Middle frontal gyrus (tissue), 1 donor: ENCODE data around the gene SART3.
"Not testable (repeated sequence)": the region's sequence is repeated elsewhere in the genome, so short reads cannot be mapped to it uniquely, and the experiment has no call there.

Experiments used
- DNase-seq: peaks from one replicate; pipeline ENCODE4 v3.0.0-alpha.2; 2015; ENCODE audit warnings: low spot score; ENCODE audit errors: extremely low spot score

SART3 gene

DNA sequence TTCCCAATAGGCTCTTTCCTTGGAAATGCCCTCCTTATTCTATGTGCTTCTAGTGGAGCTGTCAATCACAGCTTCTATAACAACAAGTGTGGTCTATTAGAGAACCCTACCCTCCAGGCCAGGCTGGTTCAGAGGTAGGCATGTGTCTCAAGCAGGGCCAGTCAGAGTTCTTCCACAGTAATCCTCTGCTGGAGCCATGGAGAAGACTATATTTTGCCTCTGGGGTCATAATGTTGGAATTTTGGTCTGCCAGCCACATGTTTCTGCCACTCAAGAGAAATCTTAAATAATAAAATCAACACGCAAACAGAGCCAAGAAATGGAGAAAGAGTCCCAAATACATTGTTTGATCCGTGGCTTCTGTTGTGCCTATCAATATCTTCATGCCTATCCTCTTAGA, 69.7 kb downstream of the SART3 start:
- no peak for DNase-seq

GRCh38 chr12:108487029-108487428, 73.9 kb downstream of the SART3 start:
- not testable (repeated sequence) for DNase-seq

- not testable (repeated sequence) for DNase-seq
Measured at GRCh38 chr12:108485371-108485770, 75.6 kb downstream of the SART3 start.

GRCh38 chr12:108484845-108485244, 76.1 kb downstream of the SART3 start:
- DNase-seq, result no peak

- DNase-seq, result no peak
Measured at GRCh38 chr12:108484431-108484830, 76.5 kb downstream of the SART3 start.

DNA sequence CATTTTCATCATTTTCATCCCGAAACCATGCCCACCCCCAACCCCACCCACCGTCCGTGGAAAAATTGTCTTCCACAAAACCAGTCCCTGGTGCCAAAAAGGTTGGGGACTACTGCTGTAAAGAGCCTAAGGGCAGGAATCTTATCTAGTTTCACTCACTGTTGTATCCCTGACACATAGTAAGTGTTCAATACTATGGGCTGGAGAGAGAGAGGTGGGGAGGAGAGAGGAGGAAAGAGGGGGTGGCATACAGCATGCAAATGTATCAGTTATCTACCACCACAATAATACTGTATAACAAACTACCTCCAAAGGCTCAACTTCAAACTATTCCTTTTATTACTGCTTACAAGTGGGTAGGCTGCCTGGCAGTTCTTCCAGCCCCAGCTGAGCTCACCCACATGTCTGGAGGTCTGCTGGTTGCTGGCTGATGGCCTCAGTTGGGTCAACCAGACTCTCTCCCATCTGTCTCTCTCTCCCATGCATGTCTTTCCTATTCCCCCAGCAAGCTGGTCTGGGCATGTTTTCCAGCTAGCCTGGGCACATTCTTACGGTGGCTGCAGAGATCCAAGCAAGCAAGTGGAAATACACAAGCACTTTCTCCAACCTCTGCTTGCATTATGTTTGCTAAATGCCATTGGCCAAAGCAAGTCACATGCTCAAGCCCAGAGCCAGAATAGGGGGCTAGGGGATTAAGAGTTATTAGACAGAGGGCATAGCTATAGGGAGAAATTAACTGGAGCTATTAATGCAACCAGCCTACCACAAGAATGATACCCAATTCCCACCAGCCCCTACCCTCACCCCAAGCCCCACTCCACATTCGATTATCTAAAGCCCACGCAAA, 77.5 kb downstream of the SART3 start:
- DNase-seq, result no peak

GRCh38 chr12:108482717-108483212, 78.2 kb downstream of the SART3 start:
- no peak for DNase-seq

GRCh38 chr12:108479364-108480070, 81.5 kb downstream of the SART3 start:
- no peak for DNase-seq

GRCh38 chr12:108478611-108479206, 82.3 kb downstream of the SART3 start:
- no peak for DNase-seq

GRCh38 chr12:108477881-108478259, 83.1 kb downstream of the SART3 start:
- no peak for DNase-seq

DNA sequence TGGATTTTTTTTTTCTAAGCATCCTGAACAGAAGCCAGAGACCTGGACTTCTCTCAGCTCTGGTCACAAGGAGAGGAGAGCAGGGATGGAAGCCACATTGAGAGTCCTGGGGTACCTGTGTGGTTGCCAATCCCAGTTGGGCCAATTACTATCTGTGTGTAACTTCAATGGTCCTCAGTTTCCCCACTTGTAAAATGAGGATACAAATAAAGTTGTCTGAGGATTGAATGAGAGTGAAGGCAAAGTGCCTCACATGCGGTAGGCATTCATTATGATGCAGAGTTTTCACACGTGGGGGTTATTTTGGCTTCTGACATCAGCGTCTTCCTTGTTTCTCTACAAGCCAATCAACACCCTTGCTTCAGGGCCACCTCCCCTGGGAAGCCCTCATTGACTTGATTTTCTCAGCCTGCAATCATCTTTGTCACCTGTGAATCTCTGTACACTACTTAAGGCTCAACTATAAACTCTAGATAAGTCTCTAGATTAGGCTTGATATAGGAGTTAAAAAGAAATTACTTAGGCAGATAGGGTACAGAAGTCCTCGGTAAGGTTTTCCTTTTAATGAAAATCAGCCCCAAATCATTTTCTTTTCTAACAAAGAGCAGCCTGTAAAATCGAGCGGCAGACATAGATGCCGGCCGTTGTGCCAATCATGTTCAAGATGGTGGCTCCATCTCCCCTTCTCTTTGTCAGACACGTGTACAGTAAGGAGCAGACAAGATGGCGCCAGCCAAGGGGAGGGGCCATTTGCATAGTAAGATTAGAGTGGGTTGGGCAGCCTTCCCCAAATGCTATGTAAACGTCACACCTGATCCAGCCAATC, 83.7 kb downstream of the SART3 start:
- DNase-seq, result no peak

DNA sequence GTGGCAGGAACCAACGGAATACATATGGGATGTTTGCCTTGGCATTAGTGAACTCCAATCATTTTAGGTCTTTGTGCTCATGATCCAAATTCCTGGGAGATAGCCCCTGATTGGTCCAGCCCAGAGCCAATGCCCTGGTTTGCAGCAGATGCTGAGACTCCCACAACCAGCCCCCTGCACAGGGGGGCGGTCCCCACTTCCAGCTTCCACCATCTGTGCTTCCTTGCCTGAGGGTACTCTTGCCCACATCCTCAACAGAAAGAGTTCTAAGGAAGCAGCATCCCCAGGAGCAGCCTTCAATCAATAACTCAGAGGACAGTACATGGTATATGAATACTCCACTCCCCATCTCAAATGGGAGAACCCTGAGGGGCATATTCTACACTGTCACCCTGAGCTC, 85.6 kb downstream of the SART3 start:
- DNase-seq, result no peak

- no peak for DNase-seq
Measured at GRCh38 chr12:108473400-108474055, 87.4 kb downstream of the SART3 start.
